Trophoblast cell (in vitro differentiated cells and primary cell): ENCODE results near the gene CD36.
A peak's percentile ranks its signal among the peaks of the same experiment; 100 is the strongest.

Experiments
- DNase-seq, 2 donors: peaks; one replicate each; pipeline ENCODE4 v3.0.0-alpha.2; 2016
- H2AFZ ChIP-seq: 2 replicates; pipeline ENCODE4 v1.6.1; 2013; ENCODE audit warnings: low read length, moderate library complexity, mild to moderate bottlenecking; ENCODE audit not compliant: insufficient read depth, poor library complexity
- H2AK5ac ChIP-seq: 2 replicates; pipeline ENCODE4 v1.6.1; 2013; ENCODE audit warnings: mild to moderate bottlenecking, low read length
- H2BK120ac ChIP-seq: 2 replicates; pipeline ENCODE4 v1.6.1; 2013; ENCODE audit warnings: low read length, mild to moderate bottlenecking, moderate library complexity; ENCODE audit not compliant: insufficient read depth, poor library complexity
- H2BK12ac ChIP-seq: 2 replicates; pipeline ENCODE4 v1.6.1; 2013; ENCODE audit warnings: mild to moderate bottlenecking, low read length, moderate library complexity
- H2BK5ac ChIP-seq: 2 replicates; pipeline ENCODE4 v1.6.1; 2013; ENCODE audit warnings: low read length, low read depth, moderate library complexity, mild to moderate bottlenecking; ENCODE audit not compliant: poor library complexity
- H3K14ac ChIP-seq: 2 replicates; pipeline ENCODE4 v1.6.1; 2013; ENCODE audit warnings: mild to moderate bottlenecking, low read length
- H3K18ac ChIP-seq: 2 replicates; pipeline ENCODE4 v1.6.1; 2013; ENCODE audit warnings: mild to moderate bottlenecking, low read length
- H3K23ac ChIP-seq: 2 replicates; pipeline ENCODE4 v1.6.1; 2013; ENCODE audit warnings: low read length
- H3K27ac ChIP-seq: 2 replicates; pipeline ENCODE4 v1.5.1; 2013; ENCODE audit warnings: low read depth, mild to moderate bottlenecking, inconsistent platforms, low read length, moderate library complexity
- H3K27me3 ChIP-seq: 2 replicates; pipeline ENCODE4 v1.6.1; 2013; ENCODE audit warnings: inconsistent platforms, mild to moderate bottlenecking, low read length, moderate library complexity; ENCODE audit not compliant: insufficient read depth
- H3K36me3 ChIP-seq, 2 experiments: 1 replicate in 1 of 2; 2 replicates in 1 of 2; pipeline ENCODE4 v1.6.1; 2013; ENCODE audit warnings: low read length in 2 of 2, mild to moderate bottlenecking in 2 of 2, moderate library complexity in 1 of 2; ENCODE audit not compliant: insufficient read depth in 2 of 2, control insufficient read depth in 1 of 2
- H3K4ac ChIP-seq: 2 replicates; pipeline ENCODE4 v1.6.1; 2013; ENCODE audit warnings: low read depth, mild to moderate bottlenecking, low read length, moderate library complexity
- H3K4me1 ChIP-seq, 2 experiments: 1 replicate in 1 of 2; 2 replicates in 1 of 2; pipeline ENCODE4 v1.6.1; 2013; ENCODE audit warnings: low read length in 2 of 2, mild to moderate bottlenecking in 2 of 2, moderate library complexity in 1 of 2; ENCODE audit not compliant: insufficient read depth in 2 of 2, control insufficient read depth in 1 of 2
- H3K4me2 ChIP-seq: 2 replicates; pipeline ENCODE4 v1.6.1; 2013; ENCODE audit warnings: inconsistent platforms, mild to moderate bottlenecking, low read length, moderate library complexity
- H3K4me3 ChIP-seq: 2 replicates; pipeline ENCODE4 v1.5.1; 2013; ENCODE audit warnings: mild to moderate bottlenecking, low read depth, low read length, inconsistent platforms
- H3K79me1 ChIP-seq: one replicate; pipeline ENCODE4 v1.6.1; 2013; ENCODE audit warnings: low read length
- H3K79me2 ChIP-seq: 2 replicates; pipeline ENCODE4 v1.6.1; 2013; ENCODE audit warnings: low read length, mild to moderate bottlenecking; ENCODE audit not compliant: control insufficient read depth, insufficient read depth, poor library complexity
- H3K9ac ChIP-seq: 2 replicates; pipeline ENCODE4 v1.6.1; 2013; ENCODE audit warnings: mild to moderate bottlenecking, low read length
- H3K9me3 ChIP-seq: 2 replicates; pipeline ENCODE4 v1.6.1; 2013; ENCODE audit warnings: low read depth, mild to moderate bottlenecking, control low read depth, inconsistent platforms, low read length; ENCODE audit not compliant: insufficient read depth
- H4K12ac ChIP-seq: 2 replicates; pipeline ENCODE4 v1.6.1; 2013; ENCODE audit warnings: low read depth, mild to moderate bottlenecking, low read length, moderate library complexity
- H4K8ac ChIP-seq: 2 replicates; pipeline ENCODE4 v1.6.1; 2013; ENCODE audit warnings: low read depth, mild to moderate bottlenecking, low read length, moderate library complexity
- H4K91ac ChIP-seq: one replicate; pipeline ENCODE4 v1.6.1; 2013; ENCODE audit warnings: low read depth, mild to moderate bottlenecking, low read length, moderate library complexity
- WGBS: extraction: QIAGEN DNeasy Blood & Tissue Kit; methylation state at CpG from one replicate; pipeline ENCODE4 v1.1.7; 2013; ENCODE audit warnings: missing lambda C conversion rate; ENCODE audit not compliant: insufficient read length, insufficient coverage; ENCODE audit errors: extremely low coverage; 5-methylcytosine and 5-hydroxymethylcytosine counted together

The CD36 gene

DNA sequence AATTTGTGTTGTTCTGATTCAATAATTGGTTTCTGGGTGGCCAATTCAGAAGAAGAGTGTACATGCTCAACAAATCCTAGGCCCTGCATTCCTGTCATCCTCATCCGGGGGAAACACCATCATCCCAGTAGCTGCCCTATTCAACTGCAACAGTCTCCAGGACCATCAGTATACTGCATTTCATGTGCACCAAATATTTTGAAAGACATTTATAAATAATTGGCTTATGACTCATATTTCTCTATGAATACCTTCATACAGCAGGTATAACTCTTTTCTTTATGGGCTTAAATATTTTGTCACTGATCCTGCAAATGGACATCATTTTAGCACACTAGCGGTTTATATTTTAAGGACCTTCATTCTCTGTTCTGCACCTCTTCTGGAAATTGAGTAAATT, 38.0 kb downstream of the CD36 start:
- Histone ChIP-seq H2AK5ac (no peak overlapping the region), H3K9me3 (no peaks in the 10 kb centered on the region), H3K4me3 (no peak overlapping the region), H3K4me1 (no peaks in the 10 kb centered on the region), H4K12ac (no peak overlapping the region), H3K27ac (no peak overlapping the region), H3K9ac (no peak overlapping the region), H3K27me3 (no peaks in the 10 kb centered on the region), H3K79me1 (no peaks in the 10 kb centered on the region), H3K4me2 (no peak overlapping the region), H3K36me3 (no peaks in the 10 kb centered on the region), H2BK5ac (no peak overlapping the region), H4K8ac (no peak overlapping the region), H3K23ac (no peak overlapping the region), H4K91ac (no peak overlapping the region), H2BK12ac (no peak overlapping the region), H3K18ac (no peak overlapping the region), H2AFZ (no peak overlapping the region), H3K4ac (no peak overlapping the region), H2BK120ac (no peak overlapping the region), H3K79me2 (no peaks in the 10 kb centered on the region), H3K14ac (no peak overlapping the region)
- no CpG with 5 or more reads among the region's 2 CpGs for WGBS
- no peak for DNase-seq

DNA sequence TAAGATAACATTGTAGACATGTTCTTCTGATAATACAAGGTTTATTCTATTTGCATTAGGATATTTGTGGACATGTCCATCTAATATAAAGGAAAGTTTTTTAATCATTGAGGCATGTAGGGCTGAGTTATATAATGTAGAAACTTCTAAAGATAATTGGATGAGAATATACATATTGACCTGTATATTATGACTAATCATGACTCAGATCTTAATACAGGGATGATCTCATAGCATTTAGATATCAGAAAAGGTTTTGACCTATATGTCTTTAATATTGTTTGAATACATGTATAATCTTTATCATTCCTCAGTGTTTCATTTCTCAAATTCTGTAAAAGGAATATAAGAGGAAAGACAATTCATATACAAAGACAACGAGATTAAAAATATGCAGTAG, 39.2 kb downstream of the CD36 start:
- Histone ChIP-seq H3K4me2 (no peak overlapping the region), H3K14ac (no peak overlapping the region), H2AK5ac (no peak overlapping the region), H3K4me3 (no peak overlapping the region), H2BK12ac (no peak overlapping the region), H3K4me1 (no peaks in the 10 kb centered on the region), H3K9ac (no peak overlapping the region), H4K12ac (no peak overlapping the region), H2AFZ (no peak overlapping the region), H3K18ac (no peak overlapping the region), H2BK5ac (no peak overlapping the region), H3K79me2 (no peaks in the 10 kb centered on the region), H3K79me1 (no peaks in the 10 kb centered on the region), H3K4ac (no peak overlapping the region), H2BK120ac (no peak overlapping the region), H4K91ac (no peak overlapping the region), H3K23ac (no peak overlapping the region), H3K27ac (no peak overlapping the region), H3K36me3 (no peaks in the 10 kb centered on the region), H3K27me3 (no peaks in the 10 kb centered on the region), H3K9me3 (no peaks in the 10 kb centered on the region), H4K8ac (no peak overlapping the region)
- WGBS, result no CpG with 5 or more reads among the region's 1 CpG
- DNase-seq, result no peak

DNA sequence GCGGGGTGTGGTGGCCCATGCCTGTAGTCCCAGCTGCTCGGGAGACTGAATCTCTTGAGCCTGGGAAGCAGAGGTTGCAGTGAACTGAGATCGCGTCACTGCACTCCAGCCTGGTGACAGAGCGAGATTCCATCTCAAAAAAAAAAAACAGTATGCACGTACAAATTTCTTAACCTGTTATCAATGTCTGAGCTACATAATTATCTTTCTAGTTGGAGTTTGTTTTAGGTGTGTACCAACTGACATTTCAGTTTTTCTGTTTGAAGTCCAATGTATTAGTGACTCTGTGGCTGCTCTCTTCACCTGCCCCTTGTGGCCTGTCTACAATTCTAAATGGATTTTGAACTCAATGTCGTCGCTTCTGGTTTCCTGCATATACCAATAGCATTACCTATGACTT, 40.3 kb downstream of the CD36 start:
- no peak overlapping the region for H4K91ac ChIP-seq
- H3K27me3 ChIP-seq, result no peaks in the 10 kb centered on the region
- no peak overlapping the region for H4K8ac ChIP-seq
- no peaks in the 10 kb centered on the region for H3K79me1 ChIP-seq
- no peak overlapping the region for H3K4me2 ChIP-seq
- H2BK120ac ChIP-seq, result no peak overlapping the region
- H3K27ac ChIP-seq, result no peak overlapping the region
- no peaks in the 10 kb centered on the region for H3K79me2 ChIP-seq
- H3K4me1 ChIP-seq, result no peaks in the 10 kb centered on the region
- H4K12ac ChIP-seq, result no peak overlapping the region
- H3K4ac ChIP-seq, result no peak overlapping the region
- no peak overlapping the region for H3K18ac ChIP-seq
- no CpG with 5 or more reads among the region's 8 CpGs for WGBS
- H3K14ac ChIP-seq, result no peak overlapping the region
- peak; percentile 27 to 48 for DNase-seq
- H3K23ac ChIP-seq, result no peak overlapping the region
- no peak overlapping the region for H2BK5ac ChIP-seq
- no peak overlapping the region for H2AK5ac ChIP-seq
- no peaks in the 10 kb centered on the region for H3K36me3 ChIP-seq
- no peak overlapping the region for H2AFZ ChIP-seq
- H2BK12ac ChIP-seq, result no peak overlapping the region
- H3K9me3 ChIP-seq, result no peaks in the 10 kb centered on the region
- no peak overlapping the region for H3K9ac ChIP-seq
- H3K4me3 ChIP-seq, result no peak overlapping the region

DNA sequence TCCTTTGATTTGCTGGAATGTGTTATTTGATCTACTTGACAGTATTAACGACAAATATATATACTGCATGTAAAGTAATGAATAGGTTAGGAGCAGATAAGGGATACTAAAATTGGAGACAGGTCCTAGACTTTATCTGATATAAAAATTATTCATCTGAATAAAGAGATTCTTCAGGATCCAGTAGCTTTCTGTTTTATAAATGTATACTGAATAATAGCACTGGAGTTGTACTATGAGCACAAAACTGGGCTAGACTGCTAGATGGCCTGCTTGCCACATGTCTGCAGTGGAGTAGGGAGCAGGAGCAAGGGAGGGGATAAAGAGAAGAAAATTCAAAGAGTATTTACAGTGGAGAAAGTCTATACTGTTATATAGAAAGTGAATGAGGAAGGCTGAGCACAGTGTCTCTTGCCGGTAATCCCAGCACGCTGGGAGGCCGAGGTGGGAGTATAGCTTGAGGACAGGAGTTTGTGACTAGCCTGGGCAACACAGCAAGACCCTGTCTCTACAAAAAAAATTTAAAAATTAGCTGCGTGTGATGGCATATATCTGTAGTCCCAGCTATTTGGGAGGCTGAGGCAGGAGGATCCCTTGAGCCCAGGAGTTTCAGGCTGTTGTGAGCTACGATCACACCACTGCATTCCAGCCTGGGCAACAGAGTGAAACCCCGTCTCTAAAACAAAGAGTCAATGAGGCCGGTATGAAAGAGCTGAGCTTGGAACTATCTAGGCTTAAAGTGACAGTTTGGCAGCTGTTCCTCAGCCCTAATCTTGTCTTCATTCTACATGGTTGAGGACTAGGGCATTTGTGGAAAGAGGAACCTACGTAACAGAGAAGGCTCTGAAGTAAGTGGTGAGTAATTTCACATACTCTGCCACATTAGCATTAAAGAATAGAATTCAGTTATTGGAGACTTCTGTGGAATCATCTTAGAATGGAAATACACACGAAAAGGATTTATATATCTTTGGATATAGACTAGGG, 41.8 kb downstream of the CD36 start:
- Histone ChIP-seq H3K27ac (no peak overlapping the region), H3K36me3 (no peaks in the 10 kb centered on the region), H3K79me2 (no peaks in the 10 kb centered on the region), H3K4me1 (no peaks in the 10 kb centered on the region), H3K79me1 (no peaks in the 10 kb centered on the region), H3K9me3 (no peaks in the 10 kb centered on the region), H2BK12ac (no peak overlapping the region), H3K4ac (no peak overlapping the region), H4K8ac (no peak overlapping the region), H2AK5ac (no peak overlapping the region), H3K4me2 (no peak overlapping the region), H2BK5ac (no peak overlapping the region), H2AFZ (no peak overlapping the region), H4K91ac (no peak overlapping the region), H3K4me3 (no peak overlapping the region), H3K18ac (no peak overlapping the region), H3K9ac (no peak overlapping the region), H3K27me3 (no peaks in the 10 kb centered on the region), H3K23ac (no peak overlapping the region), H2BK120ac (no peak overlapping the region), H4K12ac (no peak overlapping the region), H3K14ac (no peak overlapping the region)
- DNase-seq, result no peak
- no CpG with 5 or more reads among the region's 10 CpGs for WGBS
